CD4-positive, alpha-beta T cell (primary cell): ENCODE results near the gene DNAH3. TPM values are rescaled to one million over a fixed set of nuclear protein-coding genes. Genes with fewer than 3 reads are reported as not detected.

Source experiments
- ATAC-seq: fragments of 200-7000 bp; cut with Tn5 transposase; one replicate; pipeline ENCODE4 v1.10.0; 2022; ENCODE audit warnings: mild to moderate bottlenecking; ENCODE audit not compliant: poor library complexity
- CTCF ChIA-PET: fragments of 350-600 bp; sonication (Branson Sonifier 250); formaldehyde crosslinking; loops from one replicate; lab custom pipeline; 2021; ENCODE audit warnings: antibody characterized with exemption, inconsistent platforms; lab: Charles Lee
- POLR2A ChIA-PET: fragments of 350-600 bp; sonication (Branson Sonifier 250); formaldehyde crosslinking; loops from one replicate; lab custom pipeline; 2021; ENCODE audit warnings: antibody characterized with exemption, inconsistent platforms; lab: Charles Lee
- DNase-seq, 14 experiments: peaks; one replicate each; pipeline ENCODE4 v3.0.0-alpha.2; 2013 to 2020; ENCODE audit warnings: mixed read lengths in 2 of 14
- H3K27ac ChIP-seq, 2 donors: one replicate each; pipeline versions ENCODE4 v1.5.1 to v1.7.0; 2013; ENCODE audit warnings: low read length in 2 of 2, low read depth in 1 of 2, mild to moderate bottlenecking in 1 of 2
- H3K27me3 ChIP-seq, 2 experiments: 1 replicate in 1 of 2; 2 replicates in 1 of 2; pipeline versions ENCODE4 v1.6.1 to v1.7.0; 2013; ENCODE audit warnings: low read length in 2 of 2, control low read depth in 1 of 2, mild to moderate bottlenecking in 1 of 2, moderate library complexity in 1 of 2; ENCODE audit not compliant: insufficient read depth in 2 of 2, control insufficient read depth in 1 of 2
- H3K36me3 ChIP-seq: one replicate; pipeline ENCODE4 v1.6.1; 2013; ENCODE audit warnings: low read length, control low read depth; ENCODE audit not compliant: insufficient read depth
- H3K4me1 ChIP-seq: one replicate; pipeline ENCODE4 v1.6.1; 2013; ENCODE audit warnings: low read length, control low read depth; ENCODE audit not compliant: insufficient read depth
- H3K4me3 ChIP-seq: one replicate; pipeline ENCODE4 v1.5.1; 2013; ENCODE audit warnings: mild to moderate bottlenecking, low read length, moderate library complexity
- H3K9me3 ChIP-seq, 2 experiments: 1 replicate in 1 of 2; 2 replicates in 1 of 2; pipeline versions ENCODE4 v1.6.1 to v1.7.0; 2013; ENCODE audit warnings: low read length in 2 of 2, mild to moderate bottlenecking in 2 of 2, control low read depth in 1 of 2, moderate library complexity in 1 of 2; ENCODE audit not compliant: control insufficient read depth in 1 of 2, insufficient read depth in 1 of 2
- H3K27ac Mint-ChIP-seq: one replicate; pipeline ENCODE4 v1.8.0; 2020; ENCODE audit warnings: mixed read lengths
- H3K27me3 Mint-ChIP-seq: one replicate; pipeline ENCODE4 v1.8.0; 2021; ENCODE audit warnings: mixed read lengths
- H3K36me3 Mint-ChIP-seq: one replicate; pipeline ENCODE4 v1.8.0; 2021; ENCODE audit warnings: low read depth, mixed read lengths
- H3K4me1 Mint-ChIP-seq: one replicate; pipeline ENCODE4 v1.8.0; 2021; ENCODE audit warnings: low read depth, mixed read lengths
- H3K4me3 Mint-ChIP-seq: one replicate; pipeline ENCODE4 v1.8.0; 2020; ENCODE audit warnings: mild to moderate bottlenecking, mixed read lengths
- H3K9me3 Mint-ChIP-seq: one replicate; pipeline ENCODE4 v1.8.0; 2020; ENCODE audit warnings: mixed read lengths
- CTCF ChIP-seq: fragments of 200-600 bp; IDR thresholded peaks from one replicate; pipeline ENCODE4 v1.8.0; 2022; ENCODE audit warnings: antibody characterized with exemption, mild to moderate bottlenecking
- intact Hi-C, 2 experiments: fragments of 100-400 bp; cut with DNase I in 1 of 2; cut with micrococcal nuclease in 1 of 2; formaldehyde crosslinking; loops; one replicate each; pipeline versions ENCODE4 v1.15.1 to v1.9.0; 2023 to 2025; cut with DNase I, micrococcal nuclease
- total RNA-seq, 174 experiments: library from RNA in 2 of 174; stranded (reverse) in 2 of 174; gene quantifications; one replicate each; pipeline ENCODE4 v1.2.3 and lab custom pipeline; 2021 to 2026

Gene DNAH3
- total RNA-seq, 2 experiments from 2014 or later: not detected

- no peaks in the 10 kb centered on the region for H3K9me3 ChIP-seq
- no peaks in the 10 kb centered on the region for H3K9me3 Mint-ChIP-seq
- intact Hi-C loops: no loop called here
- TF ChIP-seq CTCF: no peak
- peaks cover 28% of the 10 kb centered on the region for H3K36me3 ChIP-seq
- no peak overlapping the region for H3K27ac ChIP-seq
- no peaks in the 10 kb centered on the region for H3K27me3 ChIP-seq
- POLR2A ChIA-PET: interaction anchor here (0.9 kb wide), 1 partner anchor 9 kb away, joined by 3 read pairs; no protein-coding TSS in a partner anchor
- ATAC-seq (no peak), DNase-seq (no peak)
- H3K4me3 ChIP-seq: no peak overlapping the region
- peaks cover 43% of the 10 kb centered on the region for H3K36me3 Mint-ChIP-seq
- no peak overlapping the region for H3K4me3 Mint-ChIP-seq
- H3K4me1 ChIP-seq: peaks cover 6% of the 10 kb centered on the region
- CTCF ChIA-PET: no interaction called here
- H3K4me1 Mint-ChIP-seq: peaks cover 29% of the 10 kb centered on the region
- no peaks in the 10 kb centered on the region for H3K27me3 Mint-ChIP-seq
- H3K27ac Mint-ChIP-seq: no peak overlapping the region
Measured at GRCh38 chr16:20894388-20894787, 256.3 kb downstream of the DNAH3 start.

- Histone ChIP-seq H3K36me3 (peaks cover 28% of the 10 kb centered on the region), H3K27me3 (no peaks in the 10 kb centered on the region), H3K27ac (no peak overlapping the region), H3K4me3 (no peak overlapping the region), H3K4me1 (no peaks in the 10 kb centered on the region), H3K9me3 (no peaks in the 10 kb centered on the region)
- H3K27me3 Mint-ChIP-seq: no peaks in the 10 kb centered on the region
- H3K27ac Mint-ChIP-seq: no peak overlapping the region
- ChIA-PET CTCF (no interaction called here), POLR2A (interaction anchor here (1.0 kb wide), 1 partner anchor 15 kb away, joined by 3 read pairs; no protein-coding TSS in a partner anchor)
- no peak overlapping the region for H3K4me3 Mint-ChIP-seq
- intact Hi-C loops: no loop called here
- peaks cover 34% of the 10 kb centered on the region for H3K36me3 Mint-ChIP-seq
- no peak for TF ChIP-seq CTCF
- ATAC-seq: no peak
- H3K9me3 Mint-ChIP-seq: no peaks in the 10 kb centered on the region
- no peak for DNase-seq
- H3K4me1 Mint-ChIP-seq: peaks cover 4% of the 10 kb centered on the region
Measured at GRCh38 chr16:20889625-20890275, 260.9 kb downstream of the DNAH3 start.

- intact Hi-C loops: no loop called here
- H3K27ac Mint-ChIP-seq: no peak overlapping the region
- CTCF ChIA-PET: no interaction called here
Measured at GRCh38 chr16:20887207-20887606, 263.4 kb downstream of the DNAH3 start.

More at GRCh38 chr16:20887207-20887606, 263.4 kb downstream of the DNAH3 start:
- peaks cover 2% of the 10 kb centered on the region for H3K4me1 ChIP-seq
- peaks cover 14% of the 10 kb centered on the region for H3K4me1 Mint-ChIP-seq
- H3K36me3 Mint-ChIP-seq: peaks cover 23% of the 10 kb centered on the region
- no peaks in the 10 kb centered on the region for H3K27me3 ChIP-seq
- H3K4me3 Mint-ChIP-seq: no peak overlapping the region
- no peaks in the 10 kb centered on the region for H3K9me3 Mint-ChIP-seq
- H3K27me3 Mint-ChIP-seq: no peaks in the 10 kb centered on the region
- no peak overlapping the region for H3K4me3 ChIP-seq
- no peak for TF ChIP-seq CTCF
- DNase-seq (no peak), ATAC-seq (no peak)
- POLR2A ChIA-PET: interaction anchor here (1.1 kb wide), 1 partner anchor 13 kb away, joined by 3 read pairs; the partner anchor contains the start of genes DCUN1D3 and LYRM1
- H3K9me3 ChIP-seq: no peaks in the 10 kb centered on the region
- peaks cover 18% of the 10 kb centered on the region for H3K36me3 ChIP-seq
- no peak overlapping the region for H3K27ac ChIP-seq
